CD4-positive, alpha-beta T cell (primary cell): ENCODE measurements around the gene TMEM132D. TPM values are rescaled to one million over a fixed set of nuclear protein-coding genes. Genes with fewer than 3 reads are reported as not detected.

ENCODE experiments used
- ATAC-seq: fragments of 200-7000 bp; cut with Tn5 transposase; one replicate; pipeline ENCODE4 v1.10.0; 2022; ENCODE audit warnings: mild to moderate bottlenecking; ENCODE audit not compliant: poor library complexity
- CTCF ChIA-PET: fragments of 350-600 bp; sonication (Branson Sonifier 250); formaldehyde crosslinking; loops from one replicate; lab custom pipeline; 2021; ENCODE audit warnings: antibody characterized with exemption, inconsistent platforms; lab: Charles Lee
- POLR2A ChIA-PET: fragments of 350-600 bp; sonication (Branson Sonifier 250); formaldehyde crosslinking; loops from one replicate; lab custom pipeline; 2021; ENCODE audit warnings: antibody characterized with exemption, inconsistent platforms; lab: Charles Lee
- DNase-seq, 14 experiments: peaks; one replicate each; pipeline ENCODE4 v3.0.0-alpha.2; 2013 to 2020; ENCODE audit warnings: mixed read lengths in 2 of 14
- H3K27ac ChIP-seq, 2 donors: one replicate each; pipeline versions ENCODE4 v1.5.1 to v1.7.0; 2013; ENCODE audit warnings: low read length in 2 of 2, low read depth in 1 of 2, mild to moderate bottlenecking in 1 of 2
- H3K27me3 ChIP-seq, 2 experiments: 1 replicate in 1 of 2; 2 replicates in 1 of 2; pipeline versions ENCODE4 v1.6.1 to v1.7.0; 2013; ENCODE audit warnings: low read length in 2 of 2, control low read depth in 1 of 2, mild to moderate bottlenecking in 1 of 2, moderate library complexity in 1 of 2; ENCODE audit not compliant: insufficient read depth in 2 of 2, control insufficient read depth in 1 of 2
- H3K36me3 ChIP-seq: one replicate; pipeline ENCODE4 v1.6.1; 2013; ENCODE audit warnings: low read length, control low read depth; ENCODE audit not compliant: insufficient read depth
- H3K4me1 ChIP-seq: one replicate; pipeline ENCODE4 v1.6.1; 2013; ENCODE audit warnings: low read length, control low read depth; ENCODE audit not compliant: insufficient read depth
- H3K4me3 ChIP-seq: one replicate; pipeline ENCODE4 v1.5.1; 2013; ENCODE audit warnings: mild to moderate bottlenecking, low read length, moderate library complexity
- H3K9me3 ChIP-seq, 2 experiments: 1 replicate in 1 of 2; 2 replicates in 1 of 2; pipeline versions ENCODE4 v1.6.1 to v1.7.0; 2013; ENCODE audit warnings: low read length in 2 of 2, mild to moderate bottlenecking in 2 of 2, control low read depth in 1 of 2, moderate library complexity in 1 of 2; ENCODE audit not compliant: control insufficient read depth in 1 of 2, insufficient read depth in 1 of 2
- H3K27ac Mint-ChIP-seq: one replicate; pipeline ENCODE4 v1.8.0; 2020; ENCODE audit warnings: mixed read lengths
- H3K27me3 Mint-ChIP-seq: one replicate; pipeline ENCODE4 v1.8.0; 2021; ENCODE audit warnings: mixed read lengths
- H3K36me3 Mint-ChIP-seq: one replicate; pipeline ENCODE4 v1.8.0; 2021; ENCODE audit warnings: low read depth, mixed read lengths
- H3K4me1 Mint-ChIP-seq: one replicate; pipeline ENCODE4 v1.8.0; 2021; ENCODE audit warnings: low read depth, mixed read lengths
- H3K4me3 Mint-ChIP-seq: one replicate; pipeline ENCODE4 v1.8.0; 2020; ENCODE audit warnings: mild to moderate bottlenecking, mixed read lengths
- H3K9me3 Mint-ChIP-seq: one replicate; pipeline ENCODE4 v1.8.0; 2020; ENCODE audit warnings: mixed read lengths
- CTCF ChIP-seq: fragments of 200-600 bp; IDR thresholded peaks from one replicate; pipeline ENCODE4 v1.8.0; 2022; ENCODE audit warnings: antibody characterized with exemption, mild to moderate bottlenecking
- intact Hi-C, 2 experiments: fragments of 100-400 bp; cut with DNase I in 1 of 2; cut with micrococcal nuclease in 1 of 2; formaldehyde crosslinking; loops; one replicate each; pipeline versions ENCODE4 v1.15.1 to v1.9.0; 2023 to 2025; cut with DNase I, micrococcal nuclease
- total RNA-seq, 174 experiments: library from RNA in 2 of 174; stranded (reverse) in 2 of 174; gene quantifications; one replicate each; pipeline ENCODE4 v1.2.3 and lab custom pipeline; 2021 to 2026

The TMEM132D gene
- total RNA-seq, 2 experiments from 2014 or later, result not detected

GRCh38 chr12:129310346-129310745 lies 593.5 kb downstream of the TMEM132D start:
- Mint-ChIP-seq H3K27ac (no peak overlapping the region), H3K27me3 (no peaks in the 10 kb centered on the region), H3K4me1 (no peaks in the 10 kb centered on the region), H3K36me3 (no peaks in the 10 kb centered on the region), H3K4me3 (no peak overlapping the region), H3K9me3 (peaks cover 12% of the 10 kb centered on the region)
- no peaks in the 10 kb centered on the region for H3K27me3 ChIP-seq
- DNase-seq, result no peak
- H3K27ac ChIP-seq, result no peak overlapping the region
- H3K36me3 ChIP-seq, result no peaks in the 10 kb centered on the region
- TF ChIP-seq CTCF, result no peak
- H3K4me1 ChIP-seq, result no peaks in the 10 kb centered on the region
- ChIA-PET POLR2A (no interaction called here), CTCF (no interaction called here)
- no peak for ATAC-seq
- no peak overlapping the region for H3K4me3 ChIP-seq
- peaks cover 0 to 11% of the 10 kb centered on the region in 2 experiments for H3K9me3 ChIP-seq
- intact Hi-C loops, result no loop called here

GRCh38 chr12:129305851-129306250 lies 598.0 kb downstream of the TMEM132D start:
- Histone ChIP-seq H3K4me1 (no peaks in the 10 kb centered on the region), H3K4me3 (no peak overlapping the region), H3K27ac (no peak overlapping the region), H3K9me3 (peaks cover 0 to 17% of the 10 kb centered on the region in 2 experiments), H3K36me3 (no peaks in the 10 kb centered on the region), H3K27me3 (no peaks in the 10 kb centered on the region)
- POLR2A ChIA-PET, result no interaction called here
- CTCF ChIA-PET, result no interaction called here
- Mint-ChIP-seq H3K27me3 (no peaks in the 10 kb centered on the region), H3K4me1 (no peaks in the 10 kb centered on the region), H3K36me3 (no peaks in the 10 kb centered on the region), H3K27ac (no peak overlapping the region), H3K9me3 (peaks cover 7% of the 10 kb centered on the region), H3K4me3 (no peak overlapping the region)
- ATAC-seq (no peak), DNase-seq (no peak)
- TF ChIP-seq CTCF, result no peak
- intact Hi-C loops, result no loop called here

- no peak overlapping the region for H3K4me3 ChIP-seq
- DNase-seq (no peak), ATAC-seq (no peak)
- Mint-ChIP-seq H3K27me3 (no peaks in the 10 kb centered on the region), H3K4me3 (no peak overlapping the region), H3K9me3 (peaks cover 8% of the 10 kb centered on the region), H3K27ac (no peak overlapping the region), H3K36me3 (no peaks in the 10 kb centered on the region), H3K4me1 (no peaks in the 10 kb centered on the region)
- ChIA-PET CTCF (interaction anchor here (0.6 kb wide), 1 partner anchor 24 kb away, joined by 4 read pairs; no protein-coding TSS in a partner anchor), POLR2A (no interaction called here)
- H3K4me1 ChIP-seq, result no peaks in the 10 kb centered on the region
- H3K9me3 ChIP-seq, result peaks cover 0 to 8% of the 10 kb centered on the region in 2 experiments
- H3K36me3 ChIP-seq, result no peaks in the 10 kb centered on the region
- TF ChIP-seq CTCF, result no peak
- no peaks in the 10 kb centered on the region for H3K27me3 ChIP-seq
- intact Hi-C loops, result no loop called here
- no peak overlapping the region for H3K27ac ChIP-seq
Observed at GRCh38 chr12:129304529-129304928, 599.3 kb downstream of the TMEM132D start.
